ACHN (cell line): Measurements from ENCODE around the gene SSUH2.
"Not testable (repeated sequence)": the region's sequence is repeated elsewhere in the genome, so short reads cannot be mapped to it uniquely, and the experiment has no call there.

ENCODE experiments used
- DNase-seq: peaks from one replicate; pipeline ENCODE4 v3.0.0-alpha.2; 2015
- in situ Hi-C: cut with HindIII; loops from 2 replicates; pipeline ENCODE4 v1.10.0; 2017; ENCODE audit warnings: low sequenced_read_pairs, low pct_ligation_motif_present, low pct_unique_long_range_greater_than_20kb

The SSUH2 gene

GRCh38 chr3:8660175-8661118, 15.8 kb upstream of the SSUH2 start:
- in situ Hi-C loops: no loop called here
- no peak for DNase-seq

- no peak for DNase-seq
- in situ Hi-C loops: no loop called here
Measured at GRCh38 chr3:8659242-8659641, 14.6 kb upstream of the SSUH2 start.

GRCh38 chr3:8658306-8659212, 14.0 kb upstream of the SSUH2 start:
- no peak for DNase-seq

GRCh38 chr3:8657804-8658305, 13.3 kb upstream of the SSUH2 start:
- in situ Hi-C loops: no loop called here

More at GRCh38 chr3:8658306-8659212, 14.0 kb upstream of the SSUH2 start:
- in situ Hi-C loops: no loop called here

GRCh38 chr3:8656240-8656639, 11.6 kb upstream of the SSUH2 start:
- in situ Hi-C loops: no loop called here
- DNase-seq: no peak

More at GRCh38 chr3:8657804-8658305, 13.3 kb upstream of the SSUH2 start:
- DNase-seq: no peak

GRCh38 chr3:8655387-8655835, 10.8 kb upstream of the SSUH2 start:
- DNase-seq: no peak
- in situ Hi-C loops: no loop called here

GRCh38 chr3:8654572-8655329, 10.2 kb upstream of the SSUH2 start:
- DNase-seq: not testable (repeated sequence)

GRCh38 chr3:8653800-8654408, 9.3 kb upstream of the SSUH2 start:
- DNase-seq: no peak
- in situ Hi-C loops: no loop called here

More at GRCh38 chr3:8654572-8655329, 10.2 kb upstream of the SSUH2 start:
- in situ Hi-C loops: not testable (repeated sequence)

GRCh38 chr3:8652324-8652987, 7.9 kb upstream of the SSUH2 start:
- no peak for DNase-seq
- in situ Hi-C loops: no loop called here

- in situ Hi-C loops: no loop called here
- DNase-seq: no peak
Measured at GRCh38 chr3:8651418-8652323, 7.1 kb upstream of the SSUH2 start.

GRCh38 chr3:8650583-8651416, 6.2 kb upstream of the SSUH2 start:
- DNase-seq: no peak
- in situ Hi-C loops: no loop called here

- no peak for DNase-seq
- in situ Hi-C loops: no loop called here
Measured at GRCh38 chr3:8649757-8650156, 5.2 kb upstream of the SSUH2 start.

GRCh38 chr3:8648909-8649741, 4.5 kb upstream of the SSUH2 start:
- in situ Hi-C loops: no loop called here
- DNase-seq: no peak

GRCh38 chr3:8647137-8647985, 2.8 kb upstream of the SSUH2 start:
- no peak for DNase-seq
- in situ Hi-C loops: no loop called here
